Chondrocyte (in vitro differentiated cells): Measurements from ENCODE around the gene TIMMDC1. TPM values are rescaled to one million over a fixed set of nuclear protein-coding genes. Genes with fewer than 3 reads are reported as not detected.

Experiments
- DNase-seq: peaks from one replicate; pipeline ENCODE4 v3.0.0; 2021; ENCODE audit warnings: mixed read lengths, low spot score
- H3K27ac Mint-ChIP-seq: one replicate; pipeline ENCODE4 v1.8.0; 2021; ENCODE audit warnings: mild to moderate bottlenecking, moderate library complexity, mixed read lengths; ENCODE audit not compliant: unreplicated experiment
- H3K27me3 Mint-ChIP-seq: 2 replicates; pipeline ENCODE4 v1.8.0; 2021; ENCODE audit warnings: low read depth, mixed read lengths
- H3K36me3 Mint-ChIP-seq: 2 replicates; pipeline ENCODE4 v1.8.0; 2021; ENCODE audit warnings: low read depth, mixed read lengths
- H3K4me1 Mint-ChIP-seq: 2 replicates; pipeline ENCODE4 v1.8.0; 2021; ENCODE audit warnings: low read depth, mild to moderate bottlenecking, mixed read lengths
- H3K4me3 Mint-ChIP-seq: one replicate; pipeline ENCODE4 v1.8.0; 2021; ENCODE audit warnings: mild to moderate bottlenecking, moderate library complexity, mixed read lengths; ENCODE audit not compliant: unreplicated experiment
- H3K9me3 Mint-ChIP-seq: 2 replicates; pipeline ENCODE4 v1.8.0; 2021; ENCODE audit warnings: low read depth, mixed read lengths
- total RNA-seq: library from RNA; stranded (reverse); gene quantifications from 3 replicates; pipeline ENCODE4 v1.2.1, GENCODE V29; 2021
- TF ChIP-seq, protein P1 (sequence below): fragments of 200-600 bp; sonication (generic); IDR thresholded peaks from 2 replicates; pipeline ENCODE4 v1.5.0; 2021; ENCODE audit warnings: antibody characterized with exemption, mild to moderate bottlenecking, moderate library complexity

TIMMDC1 gene
- total RNA-seq, 1 donor from 2014 or later: 94.8 TPM

DNA sequence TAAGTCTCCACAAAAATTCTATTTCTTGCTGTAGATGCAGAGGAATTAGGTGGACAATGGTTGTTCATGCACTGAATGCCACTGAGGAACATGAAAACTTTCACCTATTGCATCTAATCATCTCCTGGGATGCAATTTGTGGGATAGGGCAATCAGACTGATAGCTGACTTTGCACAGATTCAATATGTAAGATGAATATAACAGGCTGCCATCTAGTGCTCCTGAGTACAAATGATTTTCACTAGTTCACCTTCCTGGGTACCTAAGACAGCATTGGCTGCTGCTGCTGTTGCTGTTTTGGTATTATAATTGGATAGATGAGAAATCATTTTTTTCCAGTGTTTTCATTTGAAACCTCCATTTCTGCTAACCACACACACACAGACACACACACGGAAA lies 19.7 kb downstream of the TIMMDC1 start:
- TF ChIP-seq, protein P1, sequence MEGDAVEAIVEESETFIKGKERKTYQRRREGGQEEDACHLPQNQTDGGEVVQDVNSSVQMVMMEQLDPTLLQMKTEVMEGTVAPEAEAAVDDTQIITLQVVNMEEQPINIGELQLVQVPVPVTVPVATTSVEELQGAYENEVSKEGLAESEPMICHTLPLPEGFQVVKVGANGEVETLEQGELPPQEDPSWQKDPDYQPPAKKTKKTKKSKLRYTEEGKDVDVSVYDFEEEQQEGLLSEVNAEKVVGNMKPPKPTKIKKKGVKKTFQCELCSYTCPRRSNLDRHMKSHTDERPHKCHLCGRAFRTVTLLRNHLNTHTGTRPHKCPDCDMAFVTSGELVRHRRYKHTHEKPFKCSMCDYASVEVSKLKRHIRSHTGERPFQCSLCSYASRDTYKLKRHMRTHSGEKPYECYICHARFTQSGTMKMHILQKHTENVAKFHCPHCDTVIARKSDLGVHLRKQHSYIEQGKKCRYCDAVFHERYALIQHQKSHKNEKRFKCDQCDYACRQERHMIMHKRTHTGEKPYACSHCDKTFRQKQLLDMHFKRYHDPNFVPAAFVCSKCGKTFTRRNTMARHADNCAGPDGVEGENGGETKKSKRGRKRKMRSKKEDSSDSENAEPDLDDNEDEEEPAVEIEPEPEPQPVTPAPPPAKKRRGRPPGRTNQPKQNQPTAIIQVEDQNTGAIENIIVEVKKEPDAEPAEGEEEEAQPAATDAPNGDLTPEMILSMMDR: no peak
- no peaks in the 10 kb centered on the region for H3K9me3 Mint-ChIP-seq

GRCh38 chr3:119524931-119525662 lies 26.8 kb downstream of the TIMMDC1 start:
- no peak for DNase-seq
- Mint-ChIP-seq H3K4me3 (no peak overlapping the region), H3K36me3 (peaks cover 25% of the 10 kb centered on the region), H3K4me1 (peaks cover 5% of the 10 kb centered on the region), H3K27ac (no peak overlapping the region), H3K9me3 (no peaks in the 10 kb centered on the region), H3K27me3 (no peaks in the 10 kb centered on the region)
- TF ChIP-seq, protein P1: peak; percentile 65

More for the DNA sequence above, 19.7 kb downstream of the TIMMDC1 start:
- H3K4me3 Mint-ChIP-seq: no peak overlapping the region
- H3K27me3 Mint-ChIP-seq: no peaks in the 10 kb centered on the region
- peaks cover 50% of the 10 kb centered on the region for H3K36me3 Mint-ChIP-seq
- DNase-seq: no peak
- H3K27ac Mint-ChIP-seq: no peak overlapping the region
- H3K4me1 Mint-ChIP-seq: no peaks in the 10 kb centered on the region

DNA sequence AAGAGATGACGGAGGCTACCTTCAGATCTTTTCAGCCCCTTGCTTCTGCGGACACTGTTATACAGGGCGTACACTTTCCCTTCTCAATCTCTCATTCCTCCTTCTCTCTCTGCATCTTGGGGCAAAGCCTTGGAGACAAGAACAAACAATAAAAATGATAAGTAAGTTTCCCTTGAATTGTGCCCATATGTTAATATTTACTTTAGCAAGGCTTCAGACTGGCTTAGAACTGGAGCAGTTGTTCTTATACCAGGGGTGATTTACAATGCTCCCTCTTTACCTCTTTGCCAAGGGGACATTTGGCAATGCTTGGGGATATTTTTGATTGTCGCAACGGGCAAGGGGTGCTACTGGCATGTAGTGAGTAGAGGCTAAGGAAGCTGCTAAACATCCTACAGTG lies 29.4 kb downstream of the TIMMDC1 start:
- TF ChIP-seq, protein P1: no peak
- DNase-seq: no peak
- no peak overlapping the region for H3K27ac Mint-ChIP-seq
- H3K27me3 Mint-ChIP-seq: no peaks in the 10 kb centered on the region
- no peak overlapping the region for H3K4me3 Mint-ChIP-seq
- peaks cover 8% of the 10 kb centered on the region for H3K4me1 Mint-ChIP-seq
- no peaks in the 10 kb centered on the region for H3K9me3 Mint-ChIP-seq
- H3K36me3 Mint-ChIP-seq: peaks cover 9% of the 10 kb centered on the region

- no peak for DNase-seq
- Mint-ChIP-seq H3K9me3 (no peaks in the 10 kb centered on the region), H3K36me3 (peaks cover 3% of the 10 kb centered on the region), H3K27ac (no peak overlapping the region), H3K4me3 (no peak overlapping the region), H3K27me3 (no peaks in the 10 kb centered on the region), H3K4me1 (peaks cover 8% of the 10 kb centered on the region)
- TF ChIP-seq, protein P1: no peak
Observed at GRCh38 chr3:119529883-119530282, 31.5 kb downstream of the TIMMDC1 start.

- Mint-ChIP-seq H3K36me3 (peaks cover 1% of the 10 kb centered on the region), H3K4me1 (peaks cover 8% of the 10 kb centered on the region), H3K9me3 (no peaks in the 10 kb centered on the region), H3K27me3 (no peaks in the 10 kb centered on the region), H3K4me3 (no peak overlapping the region), H3K27ac (peak overlapping the region; percentile 45)
- no peak for DNase-seq
- TF ChIP-seq, protein P1: no peak
Observed at GRCh38 chr3:119530456-119530855, 32.1 kb downstream of the TIMMDC1 start.
